ENCODE results near the gene CNOT1.

CNOT1 gene

GRCh38 chr16:58563235-58563634, 66.4 kb downstream of the CNOT1 start:
- TF ChIP-seq TSHZ2 (CRISPR knock-in tag; IDR thresholded peaks at IDR 0.05) = no peak
- TF ChIP-seq ZNF565 (CRISPR knock-in tag; conservative IDR thresholded peaks at IDR 0.05; ENCODE audit: low read depth) = no peak
- no peak for TF ChIP-seq ZFP30 (CRISPR knock-in tag; IDR thresholded peaks at IDR 0.05)
- TF ChIP-seq ZNF8 (CRISPR knock-in tag; IDR thresholded peaks at IDR 0.05) = no peak
- TF ChIP-seq TOX (CRISPR knock-in tag; IDR thresholded peaks at IDR 0.05; ENCODE audit: borderline replicate concordance) = no peak
- no peak for TF ChIP-seq RARB (CRISPR knock-in tag; IDR thresholded peaks at IDR 0.05)
- no peak for TF ChIP-seq CSRNP3 (CRISPR knock-in tag; IDR thresholded peaks at IDR 0.05)
- no peak for TF ChIP-seq ZNF70 (CRISPR knock-in tag; IDR thresholded peaks at IDR 0.05)
- no peak for TF ChIP-seq SNAI2 (CRISPR knock-in tag; IDR thresholded peaks at IDR 0.05)
- TF ChIP-seq PPARA (CRISPR knock-in tag; IDR thresholded peaks at IDR 0.05; ENCODE audit: borderline replicate concordance) = no peak
- TF ChIP-seq POU6F1 (CRISPR knock-in tag; IDR thresholded peaks at IDR 0.05; ENCODE audit: borderline replicate concordance, low read depth) = no peak
- TF ChIP-seq OSR1 (CRISPR knock-in tag; IDR thresholded peaks at IDR 0.05) = no peak
- no peak for TF ChIP-seq CSDC2 (CRISPR knock-in tag; IDR thresholded peaks at IDR 0.05)
- TF ChIP-seq PATZ1 (CRISPR knock-in tag; IDR thresholded peaks at IDR 0.05; ENCODE audit: borderline replicate concordance) = no peak
- no peak for TF ChIP-seq TCF4 (CRISPR knock-in tag; IDR thresholded peaks at IDR 0.05; ENCODE audit: borderline replicate concordance)
- ATAC-seq = peak; percentile 82

GRCh38 chr16:58556678-58557077, 72.9 kb downstream of the CNOT1 start:
- peak; percentile 83 for ATAC-seq
- TF ChIP-seq CSRNP3 (CRISPR knock-in tag; IDR thresholded peaks at IDR 0.05) = no peak
- TF ChIP-seq GLIS3 (CRISPR knock-in tag; IDR thresholded peaks at IDR 0.05) = no peak
- TF ChIP-seq TOX (CRISPR knock-in tag; IDR thresholded peaks at IDR 0.05; ENCODE audit: borderline replicate concordance) = no peak
- no peak for TF ChIP-seq ISL1 (CRISPR knock-in tag; IDR thresholded peaks at IDR 0.05)
- no peak for TF ChIP-seq BACH2 (CRISPR knock-in tag; IDR thresholded peaks at IDR 0.05; ENCODE audit: borderline replicate concordance)
- no peak for TF ChIP-seq ZC3H10 (CRISPR knock-in tag; IDR thresholded peaks at IDR 0.05)
- no peak for TF ChIP-seq ARNTL (CRISPR knock-in tag; IDR thresholded peaks at IDR 0.05; ENCODE audit: borderline replicate concordance, low read depth)
- TF ChIP-seq PATZ1 (CRISPR knock-in tag; IDR thresholded peaks at IDR 0.05; ENCODE audit: borderline replicate concordance) = no peak
- no peak for TF ChIP-seq ZNF70 (CRISPR knock-in tag; IDR thresholded peaks at IDR 0.05)
- no peak for TF ChIP-seq CREB5 (CRISPR knock-in tag; IDR thresholded peaks at IDR 0.05; ENCODE audit: low read depth)
- no peak for TF ChIP-seq OSR1 (CRISPR knock-in tag; IDR thresholded peaks at IDR 0.05)
- no peak for TF ChIP-seq TCF4 (CRISPR knock-in tag; IDR thresholded peaks at IDR 0.05; ENCODE audit: borderline replicate concordance)
- TF ChIP-seq ZNF8 (CRISPR knock-in tag; IDR thresholded peaks at IDR 0.05) = no peak
- TF ChIP-seq POU6F1 (CRISPR knock-in tag; IDR thresholded peaks at IDR 0.05; ENCODE audit: borderline replicate concordance, low read depth) = no peak
- TF ChIP-seq ESRRG (CRISPR knock-in tag; IDR thresholded peaks at IDR 0.05) = no peak
- no peak for TF ChIP-seq CSDC2 (CRISPR knock-in tag; IDR thresholded peaks at IDR 0.05)
- no peak for TF ChIP-seq ZFP30 (CRISPR knock-in tag; IDR thresholded peaks at IDR 0.05)
- no peak for TF ChIP-seq PPARA (CRISPR knock-in tag; IDR thresholded peaks at IDR 0.05; ENCODE audit: borderline replicate concordance)
